IMR-90 (cell line): ENCODE data around the gene MAP3K5.

Experiments
- CEBPB ChIP-seq: IDR thresholded peaks from 2 replicates; pipeline ENCODE4 v1.6.1; 2012; ENCODE audit warnings: low read depth, low read length, improper control_type of control experiment
- MAFK ChIP-seq: IDR thresholded peaks from 2 replicates; pipeline ENCODE4 v1.6.1; 2012; ENCODE audit warnings: low read depth, low read length, improper control_type of control experiment
- TF ChIP-seq, protein P1 (sequence below): conservative IDR thresholded peaks from 2 replicates; pipeline ENCODE4 v1.5.1; 2012; ENCODE audit warnings: mild to moderate bottlenecking, low read depth, low read length, improper control_type of control experiment

DNA sequence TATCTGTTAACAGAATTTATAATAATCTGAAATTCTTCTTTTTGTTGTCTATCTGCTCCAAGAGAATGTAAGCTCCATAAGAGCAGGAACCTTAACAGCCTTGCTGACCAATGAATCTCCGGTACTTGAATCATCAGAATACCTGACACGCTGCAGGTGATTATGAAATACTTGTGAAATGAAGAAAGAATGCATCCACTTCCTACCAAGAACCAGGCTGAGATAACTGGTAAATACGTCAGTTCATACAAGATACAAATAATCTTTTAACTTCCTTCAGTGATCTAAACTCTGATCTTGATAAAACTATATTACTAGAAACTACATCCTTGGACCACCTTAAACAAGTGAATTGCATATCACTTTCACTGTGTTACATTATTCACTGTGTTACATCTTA lies 116.2 kb downstream of the MAP3K5 start:
- TF ChIP-seq MAFK (no peak), CEBPB (peak; percentile 40)
- TF ChIP-seq, protein P1, sequence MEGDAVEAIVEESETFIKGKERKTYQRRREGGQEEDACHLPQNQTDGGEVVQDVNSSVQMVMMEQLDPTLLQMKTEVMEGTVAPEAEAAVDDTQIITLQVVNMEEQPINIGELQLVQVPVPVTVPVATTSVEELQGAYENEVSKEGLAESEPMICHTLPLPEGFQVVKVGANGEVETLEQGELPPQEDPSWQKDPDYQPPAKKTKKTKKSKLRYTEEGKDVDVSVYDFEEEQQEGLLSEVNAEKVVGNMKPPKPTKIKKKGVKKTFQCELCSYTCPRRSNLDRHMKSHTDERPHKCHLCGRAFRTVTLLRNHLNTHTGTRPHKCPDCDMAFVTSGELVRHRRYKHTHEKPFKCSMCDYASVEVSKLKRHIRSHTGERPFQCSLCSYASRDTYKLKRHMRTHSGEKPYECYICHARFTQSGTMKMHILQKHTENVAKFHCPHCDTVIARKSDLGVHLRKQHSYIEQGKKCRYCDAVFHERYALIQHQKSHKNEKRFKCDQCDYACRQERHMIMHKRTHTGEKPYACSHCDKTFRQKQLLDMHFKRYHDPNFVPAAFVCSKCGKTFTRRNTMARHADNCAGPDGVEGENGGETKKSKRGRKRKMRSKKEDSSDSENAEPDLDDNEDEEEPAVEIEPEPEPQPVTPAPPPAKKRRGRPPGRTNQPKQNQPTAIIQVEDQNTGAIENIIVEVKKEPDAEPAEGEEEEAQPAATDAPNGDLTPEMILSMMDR: no peak
